Measurements from ENCODE around the gene TADA2B. TPM values are rescaled to one million over a fixed set of nuclear protein-coding genes. Genes with fewer than 3 reads are reported as not detected.
A peak's percentile ranks its signal among the peaks of the same experiment; 100 is the strongest.

TADA2B gene
- polyA plus RNA-seq, 3 donors: 20.7 to 21.6 (median 21.1) TPM

GRCh38 chr4:7054106-7054880 is 11.1 kb downstream of the TADA2B start:
- DNase-seq: no peak

GRCh38 chr4:7055111-7055989 is 12.2 kb downstream of the TADA2B start:
- no peak for DNase-seq

- DNase-seq: no peak
These were observed 12.8 kb downstream of the TADA2B start for GRCh38 chr4:7055990-7056325.

DNA sequence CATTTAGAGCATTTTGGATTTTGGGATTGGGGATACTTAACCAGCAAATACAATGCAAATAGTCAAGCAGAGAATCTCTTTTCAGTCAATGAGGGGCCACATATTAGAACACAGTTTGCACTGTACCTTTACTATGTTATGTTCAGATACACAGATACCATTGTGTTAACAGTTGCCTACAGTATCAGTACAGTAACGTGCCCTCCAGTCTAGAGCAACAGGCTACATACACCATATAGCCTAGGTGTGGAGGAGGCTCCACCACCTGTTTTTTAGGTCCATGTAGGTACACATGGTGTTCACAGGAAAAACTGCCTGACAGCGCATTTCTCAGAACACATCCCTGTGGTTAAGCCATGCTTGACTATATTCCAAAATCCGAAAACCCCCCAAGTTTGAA is 15.6 kb downstream of the TADA2B start:
- DNase-seq: no peak

GRCh38 chr4:7059662-7060061 is 16.5 kb downstream of the TADA2B start:
- DNase-seq: no peak

GRCh38 chr4:7060346-7061150 is 17.4 kb downstream of the TADA2B start:
- DNase-seq: no peak

DNA sequence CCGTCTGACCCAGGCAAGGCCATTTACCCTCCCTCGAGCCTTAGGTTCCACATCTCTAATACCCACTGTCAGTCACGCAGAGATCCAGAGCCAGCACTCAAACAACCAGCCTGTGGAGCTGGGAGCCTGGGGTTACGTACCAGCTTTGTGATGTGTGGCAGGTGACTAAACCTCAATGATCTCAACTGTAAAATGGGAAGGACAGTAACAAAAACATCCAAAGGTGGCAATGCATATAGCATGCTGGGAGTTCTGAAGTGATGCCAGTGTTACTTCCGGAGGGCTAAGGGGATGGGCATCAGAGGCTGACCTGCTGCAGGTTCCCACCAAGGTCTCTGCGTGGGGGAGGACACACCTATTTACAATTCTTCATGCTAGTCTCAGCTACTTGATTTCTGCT is 18.6 kb downstream of the TADA2B start:
- DNase-seq: no peak

DNA sequence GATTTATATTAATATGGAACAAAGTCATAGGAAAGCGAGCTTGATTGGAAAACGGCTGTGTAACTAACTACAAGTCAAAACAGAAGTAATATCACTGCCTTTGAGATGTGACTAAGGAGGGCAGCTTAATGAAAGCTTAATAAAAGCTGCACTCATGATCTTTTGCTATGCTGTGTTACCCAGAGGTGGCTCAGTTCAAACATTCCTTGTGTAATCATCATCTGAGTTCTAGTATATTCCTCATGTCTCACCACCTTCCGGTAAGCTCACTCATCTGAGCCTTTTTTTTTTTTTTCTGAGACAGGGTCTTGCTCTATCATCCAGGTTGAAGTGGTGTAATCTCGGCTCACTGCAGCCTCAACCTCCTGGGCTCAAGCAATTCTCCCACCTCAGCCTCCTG is 19.6 kb downstream of the TADA2B start:
- no peak for DNase-seq

- no peak for DNase-seq
These were observed 20.2 kb downstream of the TADA2B start for GRCh38 chr4:7063362-7063761.

GRCh38 chr4:7066006-7066405 is 22.8 kb downstream of the TADA2B start:
- DNase-seq: no peak

- DNase-seq: no peak
These were observed 23.3 kb downstream of the TADA2B start for GRCh38 chr4:7066493-7066892.

DNA sequence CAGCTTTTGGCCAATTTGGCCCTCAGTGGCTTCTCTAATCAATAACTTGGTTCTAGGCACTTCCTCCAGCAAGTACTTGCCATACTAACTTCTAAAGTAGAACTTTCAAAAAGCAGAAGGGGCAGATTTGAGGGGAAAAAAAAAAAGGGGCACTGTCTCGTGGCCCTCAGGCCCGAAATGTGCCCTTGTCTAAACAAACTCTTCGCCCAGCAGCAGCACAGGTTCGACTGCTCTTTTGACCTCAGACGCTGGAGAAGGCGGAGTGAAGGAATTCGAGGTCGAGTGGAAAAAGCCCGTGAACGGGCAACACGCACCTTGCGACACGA is 23.9 kb downstream of the TADA2B start:
- DNase-seq: no peak

DNA sequence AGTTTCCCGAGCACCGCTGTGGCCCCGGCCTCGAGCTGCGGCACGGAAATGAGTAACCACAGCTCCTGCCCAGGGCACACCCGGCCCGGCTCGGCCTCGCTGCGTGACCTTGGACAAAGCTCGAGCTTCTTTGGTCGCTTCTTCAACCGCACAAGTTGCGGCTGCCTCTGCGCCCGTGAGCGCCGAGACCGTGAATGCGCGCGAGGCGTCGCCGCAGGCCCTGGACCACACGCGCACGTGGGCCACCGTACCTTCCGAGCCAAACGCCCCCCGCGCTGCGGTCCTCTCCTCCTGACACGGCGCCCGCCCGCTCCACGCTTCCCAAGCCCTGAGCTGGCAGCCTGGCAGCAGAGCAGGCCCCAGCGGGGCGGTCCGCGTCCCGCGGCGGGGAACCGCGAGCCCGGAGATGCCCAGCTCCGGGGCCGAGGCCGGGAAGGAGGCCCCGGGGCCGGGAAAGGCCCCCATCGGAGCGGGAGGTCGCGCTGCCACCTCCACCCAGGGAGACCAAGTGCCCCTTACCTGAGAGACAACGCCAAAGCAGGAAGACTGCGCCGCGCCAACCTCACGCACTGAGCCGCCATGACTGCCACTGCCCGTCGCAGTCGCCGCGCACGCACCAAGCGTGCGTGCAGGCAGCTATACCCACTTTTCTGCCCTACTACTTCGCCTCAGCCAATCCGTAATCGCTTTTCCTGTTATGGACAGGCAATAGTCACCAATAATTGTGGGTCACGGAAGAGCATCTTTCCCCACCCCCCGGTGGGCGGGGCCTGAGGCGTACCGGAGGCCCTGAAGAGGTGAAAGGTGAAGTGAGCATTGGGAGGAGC is 24.5 kb downstream of the TADA2B start, which contains the start of gene GRPEL1:
Gene GRPEL1, minus strand, starts transcription at position 613 of the 827 bp plus-strand sequence. Its CDS starts 32 bp downstream, at position 581.
- DNase-seq: peak; percentile 99

DNA sequence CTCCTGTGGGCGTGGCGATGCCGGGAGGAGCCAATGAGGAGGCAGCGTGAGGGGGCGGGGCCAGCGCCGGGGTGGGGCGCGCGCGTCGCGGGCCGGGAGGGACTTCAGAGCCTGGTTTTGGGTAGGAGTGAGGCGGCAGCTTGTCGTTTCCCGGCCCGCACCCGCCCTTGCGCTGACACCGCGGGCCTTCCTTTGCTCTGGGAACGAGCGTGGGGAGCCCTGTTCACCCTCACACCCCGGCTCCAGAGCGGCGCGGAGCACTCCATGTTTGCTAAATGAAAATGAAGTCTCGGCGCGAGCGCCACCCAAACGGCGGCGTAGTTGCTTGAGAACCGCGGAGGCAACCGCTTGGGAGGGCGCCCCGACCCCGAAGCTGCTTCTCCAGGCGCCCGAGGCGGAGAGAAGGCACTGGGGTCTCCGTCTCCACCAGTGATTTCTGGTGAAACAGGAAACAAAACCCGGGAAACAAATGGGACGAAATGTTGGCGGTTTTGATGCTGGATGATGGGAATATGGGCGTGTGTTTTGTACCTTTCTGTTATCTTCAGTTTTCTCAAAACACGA is 25.2 kb downstream of the TADA2B start:
- no peak for DNase-seq

GRCh38 chr4:7068883-7069282 is 25.7 kb downstream of the TADA2B start:
- no peak for DNase-seq

DNA sequence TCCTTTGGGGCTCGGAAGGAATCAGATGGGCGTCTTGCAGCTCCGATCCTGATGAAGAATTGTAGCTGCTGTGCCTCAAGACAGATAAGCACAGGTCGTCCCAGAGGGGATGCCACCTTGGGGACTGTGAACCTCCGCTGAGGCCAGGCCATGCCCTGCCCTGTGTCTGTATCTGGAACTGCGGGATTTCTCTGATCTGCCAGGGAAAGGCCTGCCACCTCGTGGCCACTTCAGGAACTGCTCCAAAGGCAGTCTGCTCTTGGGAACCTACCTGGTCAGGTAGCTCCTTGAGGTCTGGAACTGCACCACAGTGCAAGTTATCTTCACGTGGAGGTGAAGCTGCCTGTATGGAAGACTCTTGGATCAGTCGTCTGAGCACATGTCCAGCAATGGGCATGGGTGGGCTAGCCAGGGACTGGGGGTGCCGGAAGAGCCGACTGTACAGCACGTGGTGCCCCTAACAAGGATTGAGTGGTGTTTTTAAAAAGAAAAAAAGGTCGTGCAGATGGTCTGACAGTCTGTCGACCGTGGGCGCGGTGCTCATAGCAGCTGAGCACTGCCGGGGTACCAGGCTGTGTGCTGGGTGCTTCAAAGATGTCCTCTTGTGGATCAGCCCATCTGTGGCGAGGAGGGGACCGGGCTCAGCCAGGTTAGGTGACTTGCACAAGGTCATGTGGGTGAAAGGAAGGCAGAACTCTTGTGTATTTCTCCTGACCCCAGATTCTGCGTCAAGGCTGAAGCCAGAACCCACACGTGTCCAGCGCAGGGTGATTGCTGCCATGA is 27.7 kb downstream of the TADA2B start:
- peak; percentile 71 for DNase-seq

- no peak for DNase-seq
These were observed 29.9 kb downstream of the TADA2B start for GRCh38 chr4:7073059-7073458.

GRCh38 chr4:7073526-7074390 is 30.6 kb downstream of the TADA2B start:
- DNase-seq: peak; percentile 61

DNA sequence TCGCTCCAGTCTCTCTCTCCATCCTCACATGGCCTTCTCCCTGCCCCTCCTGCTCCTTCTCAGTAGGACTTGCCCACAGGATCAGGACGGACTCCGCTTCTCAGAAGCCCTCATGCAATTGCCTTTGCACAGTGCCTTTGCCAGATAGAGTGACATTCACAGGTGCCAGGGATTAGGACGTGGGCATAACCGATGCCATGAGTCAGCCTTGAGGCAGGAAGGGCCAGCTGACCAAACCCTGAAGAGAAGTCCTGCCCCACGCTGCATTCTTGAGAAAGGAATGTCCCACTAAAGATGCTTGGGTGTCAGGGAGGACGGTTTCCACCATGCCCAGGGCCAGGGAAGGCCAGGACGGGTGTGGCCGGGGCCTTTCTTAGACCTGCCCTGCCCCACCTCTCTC is 31.3 kb downstream of the TADA2B start:
- no peak for DNase-seq

Measured in renal pelvis (tissue), 4 donors.